Activated CD4-positive, alpha-beta T cell treated with anti-CD3 and anti-CD28 coated beads, Interleukin-2, amount 10 ng/mL, durations not matched to agents 7 days and 5 days (primary cell): ENCODE results near the gene LDLRAD4. TPM values are rescaled to one million over a fixed set of nuclear protein-coding genes. Genes with fewer than 3 reads are reported as not detected.

Source experiments
- CTCF ChIA-PET: fragments of 350-600 bp; sonication (Branson Sonifier 250); formaldehyde crosslinking; loops from one replicate; lab custom pipeline; 2021; ENCODE audit warnings: antibody characterized with exemption; lab: Charles Lee
- POLR2A ChIA-PET: fragments of 350-600 bp; sonication (Branson Sonifier 250); formaldehyde crosslinking; loops from one replicate; lab custom pipeline; 2021; ENCODE audit warnings: antibody characterized with exemption; lab: Charles Lee
- DNase-seq: peaks from one replicate; pipeline ENCODE4 v3.0.0-alpha.2; 2020
- H3K27ac Mint-ChIP-seq: one replicate; pipeline ENCODE4 v1.8.0; 2021; ENCODE audit warnings: mild to moderate bottlenecking, moderate library complexity, mixed read lengths
- H3K27me3 Mint-ChIP-seq: one replicate; pipeline ENCODE4 v1.8.0; 2021; ENCODE audit warnings: mixed read lengths
- H3K36me3 Mint-ChIP-seq: one replicate; pipeline ENCODE4 v1.8.0; 2021; ENCODE audit warnings: low read depth, mixed read lengths
- H3K4me1 Mint-ChIP-seq: one replicate; pipeline ENCODE4 v1.8.0; 2021; ENCODE audit warnings: mixed read lengths
- H3K4me3 Mint-ChIP-seq: one replicate; pipeline ENCODE4 v1.8.0; 2021; ENCODE audit warnings: mild to moderate bottlenecking, moderate library complexity, mixed read lengths
- H3K9me3 Mint-ChIP-seq: one replicate; pipeline ENCODE4 v1.8.0; 2021; ENCODE audit warnings: mixed read lengths
- total RNA-seq, 2 experiments: library from RNA; stranded (reverse); gene quantifications; one replicate each; pipeline ENCODE4 v1.2.3, GENCODE V29; 2021

LDLRAD4 gene
- total RNA-seq, 2 experiments from 2014 or later, result 23.8 to 28.6 TPM

- ChIA-PET POLR2A (no interaction called here), CTCF (no interaction called here)
- DNase-seq, result no peak
- Mint-ChIP-seq H3K4me3 (no peak overlapping the region), H3K27ac (no peak overlapping the region), H3K4me1 (peaks cover 51% of the 10 kb centered on the region), H3K36me3 (no peaks in the 10 kb centered on the region), H3K27me3 (no peaks in the 10 kb centered on the region), H3K9me3 (no peaks in the 10 kb centered on the region)
Observed at GRCh38 chr18:13451661-13452387, 233.3 kb downstream of the LDLRAD4 start.

GRCh38 chr18:13452388-13452811, 233.8 kb downstream of the LDLRAD4 start:
- H3K27me3 Mint-ChIP-seq, result no peaks in the 10 kb centered on the region
- peaks cover 4% of the 10 kb centered on the region for H3K9me3 Mint-ChIP-seq
- H3K4me3 Mint-ChIP-seq, result no peak overlapping the region
- CTCF ChIA-PET, result no interaction called here
- DNase-seq, result no peak
- H3K4me1 Mint-ChIP-seq, result peaks cover 57% of the 10 kb centered on the region
- H3K27ac Mint-ChIP-seq, result peak overlapping the region; percentile 9
- POLR2A ChIA-PET, result no interaction called here
- no peaks in the 10 kb centered on the region for H3K36me3 Mint-ChIP-seq

GRCh38 chr18:13452871-13453680, 234.5 kb downstream of the LDLRAD4 start:
- Mint-ChIP-seq H3K4me3 (no peak overlapping the region), H3K27me3 (no peaks in the 10 kb centered on the region), H3K27ac (no peak overlapping the region), H3K36me3 (no peaks in the 10 kb centered on the region), H3K9me3 (peaks cover 9% of the 10 kb centered on the region), H3K4me1 (peaks cover 51% of the 10 kb centered on the region)
- ChIA-PET POLR2A (no interaction called here), CTCF (no interaction called here)
- no peak for DNase-seq

- POLR2A ChIA-PET, result no interaction called here
- Mint-ChIP-seq H3K4me1 (peaks cover 53% of the 10 kb centered on the region), H3K36me3 (peaks cover 5% of the 10 kb centered on the region), H3K27me3 (no peaks in the 10 kb centered on the region), H3K4me3 (no peak overlapping the region), H3K27ac (no peak overlapping the region), H3K9me3 (peaks cover 12% of the 10 kb centered on the region)
- no peak for DNase-seq
- CTCF ChIA-PET, result no interaction called here
Observed at GRCh38 chr18:13453714-13454113, 235.2 kb downstream of the LDLRAD4 start.

GRCh38 chr18:13454363-13455150, 236.0 kb downstream of the LDLRAD4 start:
- ChIA-PET CTCF (interaction anchor here (0.5 to 1.4 kb wide), 2 partner anchors 16 to 255 kb away, joined by 3 to 5 read pairs; no protein-coding TSS in a partner anchor), POLR2A (no interaction called here)
- peaks cover 53% of the 10 kb centered on the region for H3K4me1 Mint-ChIP-seq
- H3K4me3 Mint-ChIP-seq, result no peak overlapping the region
- peaks cover 12% of the 10 kb centered on the region for H3K9me3 Mint-ChIP-seq
- DNase-seq, result no peak
- H3K36me3 Mint-ChIP-seq, result peaks cover 5% of the 10 kb centered on the region
- no peaks in the 10 kb centered on the region for H3K27me3 Mint-ChIP-seq
- no peak overlapping the region for H3K27ac Mint-ChIP-seq

- DNase-seq, result no peak
- Mint-ChIP-seq H3K4me3 (no peak overlapping the region), H3K36me3 (peaks cover 5% of the 10 kb centered on the region), H3K27me3 (no peaks in the 10 kb centered on the region), H3K4me1 (peaks cover 50% of the 10 kb centered on the region), H3K27ac (peak overlapping the region; percentile 60), H3K9me3 (peaks cover 16% of the 10 kb centered on the region)
- CTCF ChIA-PET, result interaction anchor here (0.5 to 1.4 kb wide), 2 partner anchors 17 to 256 kb away, joined by 3 to 5 read pairs; no protein-coding TSS in a partner anchor
- POLR2A ChIA-PET, result no interaction called here
Observed at GRCh38 chr18:13455471-13455870, 236.9 kb downstream of the LDLRAD4 start.

- CTCF ChIA-PET, result interaction anchor here (1.0 kb wide), 1 partner anchor 11 kb away, joined by 3 read pairs; no protein-coding TSS in a partner anchor
- Mint-ChIP-seq H3K4me1 (peaks cover 47% of the 10 kb centered on the region), H3K36me3 (peaks cover 7% of the 10 kb centered on the region)
Observed at GRCh38 chr18:13455960-13456481, 237.5 kb downstream of the LDLRAD4 start.

GRCh38 chr18:13456736-13457271, 238.2 kb downstream of the LDLRAD4 start:
- CTCF ChIA-PET, result interaction anchor here (1.0 kb wide), 1 partner anchor 10 kb away, joined by 3 read pairs; no protein-coding TSS in a partner anchor
- peaks cover 10% of the 10 kb centered on the region for H3K36me3 Mint-ChIP-seq

More at GRCh38 chr18:13455960-13456481, 237.5 kb downstream of the LDLRAD4 start:
- Mint-ChIP-seq H3K4me3 (peak overlapping the region; percentile 3), H3K27ac (peak overlapping the region; percentile 60), H3K27me3 (no peaks in the 10 kb centered on the region), H3K9me3 (peaks cover 17% of the 10 kb centered on the region)
- POLR2A ChIA-PET, result no interaction called here
- peak; percentile 50 for DNase-seq

GRCh38 chr18:13457327-13457726, 238.8 kb downstream of the LDLRAD4 start:
- CTCF ChIA-PET, result no interaction called here
- DNase-seq, result no peak
- peaks cover 10% of the 10 kb centered on the region for H3K36me3 Mint-ChIP-seq
- H3K27me3 Mint-ChIP-seq, result no peaks in the 10 kb centered on the region
- H3K9me3 Mint-ChIP-seq, result peaks cover 20% of the 10 kb centered on the region
- H3K4me3 Mint-ChIP-seq, result no peak overlapping the region
- POLR2A ChIA-PET, result no interaction called here
- peak overlapping the region; percentile 9 for H3K27ac Mint-ChIP-seq
- H3K4me1 Mint-ChIP-seq, result peaks cover 52% of the 10 kb centered on the region

More at GRCh38 chr18:13456736-13457271, 238.2 kb downstream of the LDLRAD4 start:
- Mint-ChIP-seq H3K9me3 (peaks cover 20% of the 10 kb centered on the region), H3K27me3 (no peaks in the 10 kb centered on the region), H3K4me3 (no peak overlapping the region), H3K4me1 (peaks cover 51% of the 10 kb centered on the region), H3K27ac (peak overlapping the region; percentile 65)
- POLR2A ChIA-PET, result no interaction called here
- no peak for DNase-seq

GRCh38 chr18:13460946-13461345, 242.4 kb downstream of the LDLRAD4 start:
- ChIA-PET CTCF (no interaction called here), POLR2A (no interaction called here)
- Mint-ChIP-seq H3K9me3 (peaks cover 20% of the 10 kb centered on the region), H3K27ac (no peak overlapping the region), H3K4me1 (peaks cover 64% of the 10 kb centered on the region), H3K36me3 (peaks cover 17% of the 10 kb centered on the region), H3K4me3 (no peak overlapping the region), H3K27me3 (no peaks in the 10 kb centered on the region)
- DNase-seq, result no peak

- Mint-ChIP-seq H3K9me3 (peaks cover 22% of the 10 kb centered on the region), H3K27ac (peak overlapping the region; percentile 51), H3K4me3 (no peak overlapping the region), H3K36me3 (peaks cover 21% of the 10 kb centered on the region), H3K4me1 (peaks cover 62% of the 10 kb centered on the region), H3K27me3 (no peaks in the 10 kb centered on the region)
- ChIA-PET POLR2A (no interaction called here), CTCF (no interaction called here)
- DNase-seq, result no peak
Observed at GRCh38 chr18:13461469-13461868, 242.9 kb downstream of the LDLRAD4 start.

- ChIA-PET CTCF (no interaction called here), POLR2A (no interaction called here)
- no peak overlapping the region for H3K4me3 Mint-ChIP-seq
- peaks cover 26% of the 10 kb centered on the region for H3K9me3 Mint-ChIP-seq
- DNase-seq, result no peak
- peaks cover 26% of the 10 kb centered on the region for H3K36me3 Mint-ChIP-seq
- peaks cover 63% of the 10 kb centered on the region for H3K4me1 Mint-ChIP-seq
- H3K27me3 Mint-ChIP-seq, result no peaks in the 10 kb centered on the region
- no peak overlapping the region for H3K27ac Mint-ChIP-seq
Observed at GRCh38 chr18:13461936-13462335, 243.4 kb downstream of the LDLRAD4 start.
